ENCODE measurements around the gene OR52A1.
"Not testable (repeated sequence)": the region's sequence is repeated elsewhere in the genome, so short reads cannot be mapped to it uniquely, and the experiment has no call there.

The OR52A1 gene

GRCh38 chr11:5174934-5175333 lies 20.4 kb upstream of the OR52A1 start:
- no peaks in the 10 kb centered on the region for H3K9me3 ChIP-seq (ENCODE audit: control insufficient read depth in 1 of 2, low read length in 2 of 2)

GRCh38 chr11:5171856-5172255 lies 17.3 kb upstream of the OR52A1 start:
- H3K9me3 ChIP-seq (ENCODE audit: control insufficient read depth in 1 of 2, low read length in 2 of 2): no peaks in the 10 kb centered on the region
- no peak overlapping the region for H3K4me3 ChIP-seq (ENCODE audit: low read depth in 1 of 2, low read length in 2 of 2)
- H3K27me3 ChIP-seq (ENCODE audit: control insufficient read depth in 1 of 2, insufficient read depth in 2 of 2, low read length in 2 of 2): no peaks in the 10 kb centered on the region
- H3K27ac ChIP-seq (ENCODE audit: low read depth, low read length): no peak overlapping the region
- no peaks in the 10 kb centered on the region for H3K4me1 ChIP-seq (ENCODE audit: control insufficient read depth in 1 of 2, insufficient read depth in 2 of 2, low read length in 2 of 2)
- H3K36me3 ChIP-seq (ENCODE audit: control insufficient read depth in 1 of 2, insufficient read depth in 2 of 2, low read length in 2 of 2): no peaks in the 10 kb centered on the region
- H3K9ac ChIP-seq (ENCODE audit: low read depth in 1 of 2, low read length in 2 of 2): no peak overlapping the region

More at GRCh38 chr11:5174934-5175333, 20.4 kb upstream of the OR52A1 start:
- Histone ChIP-seq H3K27ac (ENCODE audit: low read depth, low read length) (no peak overlapping the region), H3K9ac (ENCODE audit: low read depth in 1 of 2, low read length in 2 of 2) (no peak overlapping the region), H3K27me3 (ENCODE audit: control insufficient read depth in 1 of 2, insufficient read depth in 2 of 2, low read length in 2 of 2) (no peaks in the 10 kb centered on the region), H3K36me3 (ENCODE audit: control insufficient read depth in 1 of 2, insufficient read depth in 2 of 2, low read length in 2 of 2) (no peaks in the 10 kb centered on the region), H3K4me1 (ENCODE audit: control insufficient read depth in 1 of 2, insufficient read depth in 2 of 2, low read length in 2 of 2) (no peaks in the 10 kb centered on the region), H3K4me3 (ENCODE audit: low read depth in 1 of 2, low read length in 2 of 2) (no peak overlapping the region)

GRCh38 chr11:5165898-5166297 lies 11.3 kb upstream of the OR52A1 start:
- H3K27me3 ChIP-seq (ENCODE audit: control insufficient read depth in 1 of 2, insufficient read depth in 2 of 2, low read length in 2 of 2); H3K27ac ChIP-seq (ENCODE audit: low read depth, low read length); H3K4me3 ChIP-seq (ENCODE audit: low read depth in 1 of 2, low read length in 2 of 2); H3K36me3 ChIP-seq (ENCODE audit: control insufficient read depth in 1 of 2, insufficient read depth in 2 of 2, low read length in 2 of 2); H3K9me3 ChIP-seq (ENCODE audit: control insufficient read depth in 1 of 2, low read length in 2 of 2); H3K9ac ChIP-seq (ENCODE audit: low read depth in 1 of 2, low read length in 2 of 2); H3K4me1 ChIP-seq (ENCODE audit: control insufficient read depth in 1 of 2, insufficient read depth in 2 of 2, low read length in 2 of 2): not testable (repeated sequence)

DNA sequence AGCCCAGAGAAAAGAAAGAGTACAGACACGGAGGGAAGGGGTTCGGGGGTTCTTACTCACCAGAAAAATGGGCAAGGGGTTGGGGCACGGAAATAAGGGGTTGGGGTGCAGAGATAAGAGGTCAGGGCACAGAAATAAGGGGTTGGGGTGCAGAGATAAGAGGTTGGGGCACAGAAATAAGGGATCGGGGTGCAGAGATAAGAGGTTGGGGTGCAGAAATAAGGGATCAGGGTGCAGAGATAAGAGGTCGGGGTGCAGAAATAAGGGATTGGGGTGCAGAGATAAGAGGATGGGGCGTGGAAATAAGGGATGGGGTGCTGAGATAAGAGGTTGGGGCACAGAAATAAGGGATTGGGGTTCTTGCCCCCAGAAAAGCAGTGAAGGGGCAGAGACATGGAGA lies 10.2 kb upstream of the OR52A1 start:
- H3K4me1 ChIP-seq (ENCODE audit: control insufficient read depth in 1 of 2, insufficient read depth in 2 of 2, low read length in 2 of 2); H3K36me3 ChIP-seq (ENCODE audit: control insufficient read depth in 1 of 2, insufficient read depth in 2 of 2, low read length in 2 of 2); H3K27ac ChIP-seq (ENCODE audit: low read depth, low read length); H3K27me3 ChIP-seq (ENCODE audit: control insufficient read depth in 1 of 2, insufficient read depth in 2 of 2, low read length in 2 of 2); H3K9me3 ChIP-seq (ENCODE audit: control insufficient read depth in 1 of 2, low read length in 2 of 2); H3K9ac ChIP-seq (ENCODE audit: low read depth in 1 of 2, low read length in 2 of 2); H3K4me3 ChIP-seq (ENCODE audit: low read depth in 1 of 2, low read length in 2 of 2): not testable (repeated sequence)

- H3K9ac ChIP-seq (ENCODE audit: low read depth in 1 of 2, low read length in 2 of 2); H3K9me3 ChIP-seq (ENCODE audit: control insufficient read depth in 1 of 2, low read length in 2 of 2); H3K27me3 ChIP-seq (ENCODE audit: control insufficient read depth in 1 of 2, insufficient read depth in 2 of 2, low read length in 2 of 2); H3K4me3 ChIP-seq (ENCODE audit: low read depth in 1 of 2, low read length in 2 of 2); H3K4me1 ChIP-seq (ENCODE audit: control insufficient read depth in 1 of 2, insufficient read depth in 2 of 2, low read length in 2 of 2); H3K27ac ChIP-seq (ENCODE audit: low read depth, low read length); H3K36me3 ChIP-seq (ENCODE audit: control insufficient read depth in 1 of 2, insufficient read depth in 2 of 2, low read length in 2 of 2): not testable (repeated sequence)
Observed at GRCh38 chr11:5161045-5161444, 6.5 kb upstream of the OR52A1 start.

DNA sequence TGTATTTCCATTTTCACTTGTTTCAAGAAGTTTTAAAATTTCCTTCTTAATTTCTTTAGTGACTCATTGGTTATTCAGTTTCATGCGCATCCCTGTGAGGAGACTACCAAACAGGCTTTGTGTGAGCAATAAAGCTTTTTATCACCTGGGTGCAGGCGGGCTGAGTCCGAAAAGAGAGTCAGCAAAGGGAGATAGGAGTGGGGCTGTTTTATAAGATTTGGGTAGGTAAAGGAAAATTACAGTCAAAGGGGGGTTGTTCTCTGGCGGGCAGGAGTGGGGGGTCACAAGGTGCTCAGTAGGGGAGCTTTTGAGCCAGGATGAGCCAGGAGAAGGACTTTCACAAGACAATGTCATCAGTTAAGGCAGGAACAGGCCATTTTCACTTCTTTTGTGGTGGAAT lies 5.7 kb upstream of the OR52A1 start:
- not testable (repeated sequence) for H3K9me3 ChIP-seq (ENCODE audit: control insufficient read depth in 1 of 2, low read length in 2 of 2); H3K4me3 ChIP-seq (ENCODE audit: low read depth in 1 of 2, low read length in 2 of 2); H3K36me3 ChIP-seq (ENCODE audit: control insufficient read depth in 1 of 2, insufficient read depth in 2 of 2, low read length in 2 of 2); H3K9ac ChIP-seq (ENCODE audit: low read depth in 1 of 2, low read length in 2 of 2); H3K27ac ChIP-seq (ENCODE audit: low read depth, low read length); H3K27me3 ChIP-seq (ENCODE audit: control insufficient read depth in 1 of 2, insufficient read depth in 2 of 2, low read length in 2 of 2); H3K4me1 ChIP-seq (ENCODE audit: control insufficient read depth in 1 of 2, insufficient read depth in 2 of 2, low read length in 2 of 2)

DNA sequence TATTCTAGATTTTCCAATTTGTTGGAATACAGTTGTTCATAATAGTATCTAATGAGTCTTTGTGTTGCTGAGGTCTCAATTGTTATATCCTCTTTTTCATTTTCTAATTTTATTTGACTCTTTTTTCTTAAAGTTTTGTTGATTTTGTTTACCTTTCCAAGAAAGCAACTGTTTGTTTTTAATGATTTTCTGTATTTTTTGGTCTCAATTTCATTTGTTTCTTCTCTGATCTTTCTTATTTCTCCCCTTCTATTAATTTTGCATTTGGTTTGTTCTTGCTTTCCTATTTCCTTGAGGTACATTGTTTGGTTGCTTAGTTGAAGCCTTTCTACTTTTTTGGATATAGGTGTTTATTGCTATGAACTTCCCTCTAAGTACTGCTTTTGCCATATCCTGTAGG lies 5.2 kb upstream of the OR52A1 start:
- Histone ChIP-seq H3K9me3 (ENCODE audit: control insufficient read depth in 1 of 2, low read length in 2 of 2) (no peaks in the 10 kb centered on the region), H3K36me3 (ENCODE audit: control insufficient read depth in 1 of 2, insufficient read depth in 2 of 2, low read length in 2 of 2) (no peaks in the 10 kb centered on the region), H3K4me1 (ENCODE audit: control insufficient read depth in 1 of 2, insufficient read depth in 2 of 2, low read length in 2 of 2) (no peaks in the 10 kb centered on the region), H3K27me3 (ENCODE audit: control insufficient read depth in 1 of 2, insufficient read depth in 2 of 2, low read length in 2 of 2) (no peaks in the 10 kb centered on the region), H3K9ac (ENCODE audit: low read depth in 1 of 2, low read length in 2 of 2) (no peak overlapping the region), H3K27ac (ENCODE audit: low read depth, low read length) (no peak overlapping the region), H3K4me3 (ENCODE audit: low read depth in 1 of 2, low read length in 2 of 2) (no peak overlapping the region)

DNA sequence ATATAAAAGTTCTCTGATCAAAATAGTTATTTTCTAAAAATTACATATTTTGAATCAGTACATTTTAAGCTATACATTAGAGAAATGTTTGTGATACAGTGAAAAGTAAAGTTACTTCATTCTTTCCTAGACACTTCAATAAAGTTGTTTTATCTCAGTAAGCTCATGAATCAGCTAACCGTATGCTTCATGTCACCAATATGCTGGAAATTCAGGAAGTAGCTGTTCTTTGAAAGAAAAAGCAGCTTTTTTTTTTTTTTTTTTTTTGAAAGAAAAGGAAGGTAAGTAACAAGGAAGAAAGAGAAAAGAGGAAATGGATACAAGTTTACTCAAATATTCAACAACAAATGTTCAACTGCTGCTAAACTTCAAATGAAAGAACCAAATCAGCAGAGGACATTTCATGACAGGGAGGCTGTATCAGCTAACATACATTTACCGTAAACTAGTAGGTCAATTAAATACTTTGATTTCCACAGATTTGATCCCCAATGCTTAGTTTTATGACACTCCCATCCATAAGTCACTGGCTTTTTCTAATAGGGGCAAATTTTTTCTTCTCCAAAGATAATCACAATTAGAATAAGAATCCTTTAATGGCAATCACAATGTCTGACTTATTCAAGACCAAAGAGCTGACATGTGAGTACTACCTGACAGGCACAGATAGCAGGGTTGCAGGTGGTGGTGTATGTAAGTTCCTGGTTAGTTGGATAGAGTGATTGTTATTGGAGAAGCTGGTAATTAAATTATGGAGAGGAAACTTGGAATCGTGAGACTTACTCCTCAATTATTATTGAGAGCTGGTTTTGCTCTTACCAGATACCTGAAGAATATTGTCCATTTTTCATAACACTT lies 754 bp downstream of the OR52A1 start:
- Histone ChIP-seq H3K4me1 (ENCODE audit: control insufficient read depth in 1 of 2, insufficient read depth in 2 of 2, low read length in 2 of 2) (no peaks in the 10 kb centered on the region), H3K9ac (ENCODE audit: low read depth in 1 of 2, low read length in 2 of 2) (no peak overlapping the region), H3K36me3 (ENCODE audit: control insufficient read depth in 1 of 2, insufficient read depth in 2 of 2, low read length in 2 of 2) (no peaks in the 10 kb centered on the region), H3K9me3 (ENCODE audit: control insufficient read depth in 1 of 2, low read length in 2 of 2) (no peaks in the 10 kb centered on the region), H3K4me3 (ENCODE audit: low read depth in 1 of 2, low read length in 2 of 2) (no peak overlapping the region), H3K27me3 (ENCODE audit: control insufficient read depth in 1 of 2, insufficient read depth in 2 of 2, low read length in 2 of 2) (no peaks in the 10 kb centered on the region), H3K27ac (ENCODE audit: low read depth, low read length) (no peak overlapping the region)

DNA sequence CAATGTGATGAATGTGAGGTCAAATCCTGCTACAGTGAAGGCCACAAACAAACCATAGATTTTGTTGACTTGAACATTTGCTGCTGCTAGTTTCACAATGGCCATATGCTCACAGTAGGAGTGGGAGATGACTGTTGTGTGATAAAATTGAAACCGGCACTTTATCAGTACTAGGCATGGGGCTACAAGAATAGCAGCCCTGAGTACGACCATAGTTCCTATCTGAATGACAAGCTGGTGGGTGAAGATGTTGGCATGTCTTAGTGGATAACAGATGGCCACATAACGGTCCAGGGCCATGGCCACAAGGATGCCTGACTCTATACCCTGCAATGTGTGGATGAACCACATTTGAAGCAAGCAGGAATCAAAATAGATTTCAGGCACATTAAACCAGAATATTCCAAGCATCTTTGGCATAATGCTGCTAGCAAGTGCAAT lies 2.8 kb downstream of the OR52A1 start:
- Histone ChIP-seq H3K27me3 (ENCODE audit: control insufficient read depth in 1 of 2, insufficient read depth in 2 of 2, low read length in 2 of 2) (no peaks in the 10 kb centered on the region), H3K9me3 (ENCODE audit: control insufficient read depth in 1 of 2, low read length in 2 of 2) (no peaks in the 10 kb centered on the region), H3K9ac (ENCODE audit: low read depth in 1 of 2, low read length in 2 of 2) (no peak overlapping the region), H3K4me3 (ENCODE audit: low read depth in 1 of 2, low read length in 2 of 2) (no peak overlapping the region), H3K4me1 (ENCODE audit: control insufficient read depth in 1 of 2, insufficient read depth in 2 of 2, low read length in 2 of 2) (no peaks in the 10 kb centered on the region), H3K27ac (ENCODE audit: low read depth, low read length) (no peak overlapping the region), H3K36me3 (ENCODE audit: control insufficient read depth in 1 of 2, insufficient read depth in 2 of 2, low read length in 2 of 2) (no peaks in the 10 kb centered on the region)

GRCh38 chr11:5144206-5144605 lies 10.4 kb downstream of the OR52A1 start:
- not testable (repeated sequence) for H3K36me3 ChIP-seq (ENCODE audit: control insufficient read depth in 1 of 2, insufficient read depth in 2 of 2, low read length in 2 of 2); H3K9ac ChIP-seq (ENCODE audit: low read depth in 1 of 2, low read length in 2 of 2); H3K4me1 ChIP-seq (ENCODE audit: control insufficient read depth in 1 of 2, insufficient read depth in 2 of 2, low read length in 2 of 2); H3K4me3 ChIP-seq (ENCODE audit: low read depth in 1 of 2, low read length in 2 of 2); H3K27me3 ChIP-seq (ENCODE audit: control insufficient read depth in 1 of 2, insufficient read depth in 2 of 2, low read length in 2 of 2); H3K27ac ChIP-seq (ENCODE audit: low read depth, low read length); H3K9me3 ChIP-seq (ENCODE audit: control insufficient read depth in 1 of 2, low read length in 2 of 2)
